ENCODE data around the gene FREM3. TPM values are rescaled to one million over a fixed set of nuclear protein-coding genes. Genes with fewer than 3 reads are reported as not detected.

FREM3 gene
- total RNA-seq, 1 experiment from 2014 or later = not detected

GRCh38 chr4:143668930-143669552 is 31.4 kb downstream of the FREM3 start:
- DNase-seq (ENCODE audit: low spot score) = no peak
- TF ChIP-seq CTCF (conservative IDR thresholded peaks at IDR 0.05; ENCODE audit: low read depth, low read length) (no peak), EZH2 (IDR thresholded peaks at IDR 0.05; ENCODE audit: borderline replicate concordance, low read depth, low read length, poor library complexity, severe bottlenecking) (no peak)
- Histone ChIP-seq H3K27ac (ENCODE audit: low read depth, low read length, poor library complexity, severe bottlenecking) (no peak overlapping the region), H3K27me3 (replicated peaks; ENCODE audit: insufficient read depth, low read depth, low read length, poor library complexity) (no peaks in the 10 kb centered on the region), H3K4me3 (ENCODE audit: low read depth, low read length, poor library complexity, severe bottlenecking) (no peak overlapping the region), H3K4me1 (ENCODE audit: insufficient read depth, low read length, poor library complexity, severe bottlenecking) (no peaks in the 10 kb centered on the region), H3K9me3 (ENCODE audit: low read depth, low read length, poor library complexity, severe bottlenecking) (no peaks in the 10 kb centered on the region), H3K36me3 (ENCODE audit: insufficient read depth, low read length, poor library complexity, severe bottlenecking) (no peaks in the 10 kb centered on the region)
- POLR2A ChIA-PET (ENCODE audit: low non-redundant PET) = no interaction called here
- BruUV-seq (replicated peaks) = no TSS peak
- CTCF ChIA-PET = no interaction called here
- intact Hi-C loops (cut with micrococcal nuclease; ENCODE audit: unreplicated experiment) = no loop called here

- TF ChIP-seq CTCF (conservative IDR thresholded peaks at IDR 0.05; ENCODE audit: low read depth, low read length) = no peak
- TF ChIP-seq EZH2 (IDR thresholded peaks at IDR 0.05; ENCODE audit: borderline replicate concordance, low read depth, low read length, poor library complexity, severe bottlenecking) = no peak
- CTCF ChIA-PET = no interaction called here
- H3K9me3 ChIP-seq (ENCODE audit: low read depth, low read length, poor library complexity, severe bottlenecking) = no peaks in the 10 kb centered on the region
- peak; percentile 28 for DNase-seq (ENCODE audit: low spot score)
- POLR2A ChIA-PET (ENCODE audit: low non-redundant PET) = no interaction called here
- intact Hi-C loops (cut with micrococcal nuclease; ENCODE audit: unreplicated experiment) = no loop called here
- H3K27ac ChIP-seq (ENCODE audit: low read depth, low read length, poor library complexity, severe bottlenecking) = no peak overlapping the region
- H3K4me3 ChIP-seq (ENCODE audit: low read depth, low read length, poor library complexity, severe bottlenecking) = no peak overlapping the region
- no peaks in the 10 kb centered on the region for H3K27me3 ChIP-seq (replicated peaks; ENCODE audit: insufficient read depth, low read depth, low read length, poor library complexity)
- no peaks in the 10 kb centered on the region for H3K36me3 ChIP-seq (ENCODE audit: insufficient read depth, low read length, poor library complexity, severe bottlenecking)
- H3K4me1 ChIP-seq (ENCODE audit: insufficient read depth, low read length, poor library complexity, severe bottlenecking) = no peaks in the 10 kb centered on the region
- BruUV-seq (replicated peaks) = no TSS peak
Measured at GRCh38 chr4:143667461-143667860, 33.0 kb downstream of the FREM3 start.

GRCh38 chr4:143658336-143658735 is 42.1 kb downstream of the FREM3 start:
- Histone ChIP-seq H3K9me3 (ENCODE audit: low read depth, low read length, poor library complexity, severe bottlenecking) (no peaks in the 10 kb centered on the region), H3K36me3 (ENCODE audit: insufficient read depth, low read length, poor library complexity, severe bottlenecking) (no peaks in the 10 kb centered on the region), H3K4me3 (ENCODE audit: low read depth, low read length, poor library complexity, severe bottlenecking) (no peak overlapping the region), H3K27ac (ENCODE audit: low read depth, low read length, poor library complexity, severe bottlenecking) (no peak overlapping the region), H3K4me1 (ENCODE audit: insufficient read depth, low read length, poor library complexity, severe bottlenecking) (no peaks in the 10 kb centered on the region), H3K27me3 (replicated peaks; ENCODE audit: insufficient read depth, low read depth, low read length, poor library complexity) (no peaks in the 10 kb centered on the region)
- CTCF ChIA-PET = no interaction called here
- BruUV-seq (replicated peaks) = no TSS peak
- intact Hi-C loops (cut with micrococcal nuclease; ENCODE audit: unreplicated experiment) = no loop called here
- DNase-seq (ENCODE audit: low spot score) = no peak
- no peak for TF ChIP-seq CTCF (conservative IDR thresholded peaks at IDR 0.05; ENCODE audit: low read depth, low read length)
- TF ChIP-seq EZH2 (IDR thresholded peaks at IDR 0.05; ENCODE audit: borderline replicate concordance, low read depth, low read length, poor library complexity, severe bottlenecking) = no peak
- POLR2A ChIA-PET (ENCODE audit: low non-redundant PET) = no interaction called here
